ENCODE data around the gene MYH9.
"Not testable (repeated sequence)": the region's sequence is repeated elsewhere in the genome, so short reads cannot be mapped to it uniquely, and the experiment has no call there.

MYH9 gene

GRCh38 chr22:36395055-36395849, 7.5 kb upstream of the MYH9 start:
- no peak for TF ChIP-seq CTCF (IDR thresholded peaks at IDR 0.05; ENCODE audit: borderline replicate concordance, control extremely low read depth, extremely low read depth, insufficient read depth, missing control alignments)
- no peak for DNase-seq (ENCODE audit: low spot score)
- in situ Hi-C loops (cut with MboI; ENCODE audit: low sequenced_read_pairs, unreplicated experiment), result no loop called here

DNA sequence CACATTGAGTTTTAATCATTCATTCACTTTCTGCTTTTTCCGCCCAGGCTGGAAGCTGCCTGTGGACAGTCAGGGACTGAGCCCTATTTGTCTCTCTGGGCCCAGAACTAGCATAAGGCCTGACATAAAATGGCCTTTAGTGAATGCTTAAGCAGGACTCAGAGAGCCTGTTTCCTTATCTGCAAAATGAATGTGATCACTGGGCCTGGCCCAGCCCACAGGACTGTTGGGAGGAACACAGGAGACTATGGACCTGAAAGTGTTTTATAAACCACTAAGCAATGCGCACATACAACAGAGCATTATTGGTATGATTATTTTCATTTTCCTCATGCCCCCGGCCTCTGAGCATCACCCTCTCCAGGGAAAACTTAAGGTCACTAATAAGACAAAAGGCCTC, 3.9 kb upstream of the MYH9 start:
- no peak for DNase-seq (ENCODE audit: low spot score)
- TF ChIP-seq CTCF (IDR thresholded peaks at IDR 0.05; ENCODE audit: borderline replicate concordance, control extremely low read depth, extremely low read depth, insufficient read depth, missing control alignments), result no peak
- in situ Hi-C loops (cut with MboI; ENCODE audit: low sequenced_read_pairs, unreplicated experiment), result no loop called here

GRCh38 chr22:36389122-36389521, 1.4 kb upstream of the MYH9 start:
- in situ Hi-C loops (cut with MboI; ENCODE audit: low sequenced_read_pairs, unreplicated experiment), result not testable (repeated sequence)

GRCh38 chr22:36387709-36387958, 133 bp downstream of the MYH9 start:
- in situ Hi-C loops (cut with MboI; ENCODE audit: low sequenced_read_pairs, unreplicated experiment), result no loop called here
- TF ChIP-seq CTCF (IDR thresholded peaks at IDR 0.05; ENCODE audit: borderline replicate concordance, control extremely low read depth, extremely low read depth, insufficient read depth, missing control alignments), result no peak
- DNase-seq (ENCODE audit: low spot score), result no peak

More at GRCh38 chr22:36389122-36389521, 1.4 kb upstream of the MYH9 start:
- not testable (repeated sequence) for DNase-seq (ENCODE audit: low spot score)

- peak; percentile 66 for DNase-seq (ENCODE audit: low spot score)
- TF ChIP-seq CTCF (IDR thresholded peaks at IDR 0.05; ENCODE audit: borderline replicate concordance, control extremely low read depth, extremely low read depth, insufficient read depth, missing control alignments), result no peak
- in situ Hi-C loops (cut with MboI; ENCODE audit: low sequenced_read_pairs, unreplicated experiment), result no loop called here
Observed at GRCh38 chr22:36386900-36387708, 663 bp downstream of the MYH9 start.

DNA sequence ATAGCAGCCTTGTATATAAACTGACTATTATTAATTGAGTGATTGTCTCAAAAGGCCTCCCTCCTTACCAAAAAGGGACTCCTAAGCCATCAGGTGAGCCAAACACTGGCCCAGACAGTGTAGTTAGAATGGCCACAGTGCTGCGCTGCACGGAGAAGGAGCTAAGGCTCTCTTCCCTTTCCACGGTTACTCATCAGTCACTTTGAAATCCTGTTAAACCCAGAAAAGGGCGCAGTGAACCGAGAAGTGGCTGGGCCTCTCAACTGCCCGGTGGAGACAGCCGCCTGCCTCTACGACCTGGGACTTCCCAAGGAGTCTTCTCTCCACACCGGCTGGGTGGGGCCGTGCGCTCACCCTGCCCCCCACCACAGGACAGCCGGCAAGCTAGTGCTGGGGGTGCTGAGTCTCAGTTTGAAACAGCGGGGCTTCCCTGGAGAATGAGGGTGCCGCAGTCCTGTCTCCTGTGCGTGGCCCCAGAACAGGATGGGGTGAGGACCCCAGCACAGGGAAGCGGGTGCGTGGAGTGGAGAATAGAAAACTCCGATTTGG, 1.3 kb downstream of the MYH9 start:
- in situ Hi-C loops (cut with MboI; ENCODE audit: low sequenced_read_pairs, unreplicated experiment), result no loop called here
- peak; percentile 79 for DNase-seq (ENCODE audit: low spot score)

More for the DNA sequence above, 1.3 kb downstream of the MYH9 start:
- no peak for TF ChIP-seq CTCF (IDR thresholded peaks at IDR 0.05; ENCODE audit: borderline replicate concordance, control extremely low read depth, extremely low read depth, insufficient read depth, missing control alignments)
